GM12865 (cell line): ENCODE results near the gene GPA33.

ENCODE experiments used
- DNase-seq: peaks from one replicate; pipeline ENCODE4 v3.0.0; 2010; ENCODE audit warnings: low read depth
- H3K4me3 ChIP-seq: 2 replicates; pipeline ENCODE4 v1.5.1; 2011; ENCODE audit warnings: mild to moderate bottlenecking, low read depth, low read length, control low read depth
- CTCF ChIP-seq: IDR thresholded peaks from 2 replicates; pipeline ENCODE4 v1.5.1; 2011; ENCODE audit warnings: low read length, control low read depth, low read depth, inconsistent platforms; ENCODE audit not compliant: insufficient read depth; ENCODE audit errors: missing control alignments

Gene GPA33

GRCh38 chr1:167081594-167082156, 8.5 kb downstream of the GPA33 start:
- no peak for TF ChIP-seq CTCF
- no peak overlapping the region for H3K4me3 ChIP-seq
- DNase-seq: no peak

GRCh38 chr1:167077868-167078210, 12.3 kb downstream of the GPA33 start:
- no peak for TF ChIP-seq CTCF
- no peak for DNase-seq
- no peak overlapping the region for H3K4me3 ChIP-seq

DNA sequence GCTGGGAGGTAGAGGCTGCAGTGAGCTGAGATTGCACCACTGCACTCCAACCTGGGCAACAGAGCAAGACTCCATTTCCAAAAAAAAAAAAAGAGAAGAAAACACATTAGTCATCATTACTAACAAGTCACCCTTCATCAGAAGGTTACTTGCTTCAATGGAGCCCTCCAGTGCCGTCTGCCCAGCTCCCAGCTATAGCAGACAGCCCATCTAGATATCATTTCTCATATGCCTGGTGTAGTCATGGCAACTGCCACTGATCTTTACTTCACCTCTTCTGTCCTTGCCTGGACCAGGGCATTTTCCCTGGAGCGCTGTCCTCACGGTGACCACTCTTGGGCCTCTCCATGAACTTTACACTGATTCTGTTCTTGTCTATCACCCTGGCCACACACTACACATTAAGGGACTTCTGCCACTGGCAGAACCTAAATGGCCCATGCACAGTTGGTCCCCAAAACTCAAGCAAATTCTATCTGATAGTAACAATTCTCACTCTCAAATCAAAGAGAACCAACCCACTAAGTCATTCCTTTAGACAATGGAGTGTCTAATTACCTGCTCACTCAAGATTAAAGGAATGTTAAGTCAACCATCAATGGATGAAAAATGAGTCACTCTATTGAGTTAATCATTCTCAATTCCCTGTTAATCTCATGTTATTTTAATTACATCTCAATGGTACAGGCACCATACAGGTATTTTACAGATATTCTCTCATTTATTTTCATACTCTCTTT, 12.9 kb downstream of the GPA33 start:
- no peak overlapping the region for H3K4me3 ChIP-seq
- TF ChIP-seq CTCF: no peak
- no peak for DNase-seq

- TF ChIP-seq CTCF: no peak
- DNase-seq: no peak
- H3K4me3 ChIP-seq: no peak overlapping the region
These were observed 14.0 kb downstream of the GPA33 start for GRCh38 chr1:167076136-167076710.

DNA sequence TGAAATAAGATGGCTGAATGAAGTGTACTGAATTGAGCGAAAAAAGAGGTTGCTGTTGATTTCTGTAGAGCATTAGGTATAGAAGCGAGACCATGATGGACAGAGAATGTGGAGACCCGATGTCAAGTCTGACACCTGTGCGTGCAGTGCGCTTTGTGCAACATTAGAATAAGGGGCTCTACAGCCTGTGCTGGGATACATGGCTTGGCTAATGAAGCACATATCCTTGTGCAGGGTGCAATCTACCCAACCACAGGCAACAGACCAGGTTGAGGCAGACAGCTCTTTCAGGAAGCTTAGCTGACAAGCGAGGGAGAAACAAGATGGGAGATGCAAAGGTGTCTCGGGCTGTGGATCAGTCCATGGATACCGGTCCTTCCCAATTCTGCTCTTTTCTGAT, 18.9 kb downstream of the GPA33 start:
- H3K4me3 ChIP-seq: no peak overlapping the region
- no peak for TF ChIP-seq CTCF
- DNase-seq: no peak

DNA sequence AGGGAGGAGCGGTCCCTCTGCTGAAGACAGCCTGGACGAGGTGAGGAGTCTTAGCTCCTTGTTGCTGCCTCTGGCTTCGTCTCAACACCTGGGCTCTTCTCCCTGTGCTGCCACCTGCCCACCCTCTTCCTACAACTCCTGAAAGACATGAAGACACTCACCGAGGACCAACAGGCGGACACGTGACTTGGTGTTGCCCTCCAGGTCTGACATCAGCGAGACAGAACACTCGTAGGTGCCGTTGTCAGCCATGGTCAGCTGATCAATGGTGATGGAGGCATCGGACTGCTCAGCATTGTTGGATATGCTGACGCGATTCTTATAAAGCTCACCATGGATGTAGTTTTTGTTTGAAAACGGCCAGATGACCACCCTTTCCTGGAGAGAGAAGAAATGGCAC, 21.4 kb downstream of the GPA33 start:
- H3K4me3 ChIP-seq: no peak overlapping the region
- DNase-seq: no peak
- no peak for TF ChIP-seq CTCF

- no peak for DNase-seq
- no peak overlapping the region for H3K4me3 ChIP-seq
- TF ChIP-seq CTCF: no peak
These were observed 22.3 kb downstream of the GPA33 start for GRCh38 chr1:167067904-167068303.
